GM18498 (cell line): Measurements from ENCODE around the gene JPT2.
"Not testable (repeated sequence)": the region's sequence is repeated elsewhere in the genome, so short reads cannot be mapped to it uniquely, and the experiment has no call there.

ENCODE experiments used
- ATAC-seq: cut with Tn5 transposase; IDR thresholded peaks from one replicate; pipeline ENCODE4 v1.9.1; 2021; ENCODE audit warnings: mild to moderate bottlenecking, moderate library complexity; ENCODE audit not compliant: unreplicated experiment

JPT2 gene

DNA sequence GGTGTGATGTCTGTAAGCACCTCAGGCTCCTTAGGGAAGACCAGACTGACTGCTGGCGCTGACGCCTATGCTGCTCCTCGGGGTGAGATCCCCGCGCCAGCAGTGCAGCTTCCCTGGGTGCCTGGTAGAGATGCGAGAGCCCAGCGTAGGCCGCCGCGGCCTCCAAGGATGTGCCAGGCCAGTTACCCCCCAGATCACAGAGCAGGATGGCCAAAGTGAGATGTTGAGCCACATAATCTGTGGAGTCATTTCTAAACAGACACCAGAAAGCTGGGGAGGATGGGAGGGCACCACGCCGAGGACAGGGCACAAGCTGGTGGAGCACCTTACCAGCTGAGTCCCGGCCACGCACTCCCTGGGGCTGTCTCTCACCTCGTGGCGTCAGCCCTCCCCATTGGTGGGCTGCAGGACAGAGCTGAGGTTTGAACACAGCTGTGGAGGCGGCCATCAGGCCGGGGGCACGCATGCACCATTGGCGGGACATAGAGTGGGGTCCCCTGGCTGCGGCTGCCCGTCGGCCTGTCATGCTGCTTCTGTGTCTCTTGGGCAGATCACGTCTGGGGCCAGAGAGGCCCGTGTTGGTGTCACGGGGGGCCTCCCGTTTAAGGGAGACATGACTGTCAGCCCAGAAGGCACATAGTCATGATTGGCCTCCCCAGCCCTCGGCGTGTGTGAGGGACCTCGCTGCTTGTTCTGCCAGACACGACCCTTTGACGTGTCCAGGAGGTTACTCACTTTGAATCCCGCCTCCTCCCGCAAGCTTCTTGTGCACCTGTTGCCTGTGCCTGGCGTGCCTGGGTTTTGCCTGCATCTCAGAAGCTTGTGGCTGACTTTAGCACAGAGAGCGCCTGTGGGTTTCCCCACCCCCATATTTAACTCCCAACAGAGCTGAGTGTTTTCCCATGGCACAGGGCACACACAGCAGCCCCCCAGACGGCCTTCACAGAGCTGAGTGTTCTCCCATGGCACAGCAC lies 49.9 kb downstream of the JPT2 start:
- no peak for ATAC-seq

DNA sequence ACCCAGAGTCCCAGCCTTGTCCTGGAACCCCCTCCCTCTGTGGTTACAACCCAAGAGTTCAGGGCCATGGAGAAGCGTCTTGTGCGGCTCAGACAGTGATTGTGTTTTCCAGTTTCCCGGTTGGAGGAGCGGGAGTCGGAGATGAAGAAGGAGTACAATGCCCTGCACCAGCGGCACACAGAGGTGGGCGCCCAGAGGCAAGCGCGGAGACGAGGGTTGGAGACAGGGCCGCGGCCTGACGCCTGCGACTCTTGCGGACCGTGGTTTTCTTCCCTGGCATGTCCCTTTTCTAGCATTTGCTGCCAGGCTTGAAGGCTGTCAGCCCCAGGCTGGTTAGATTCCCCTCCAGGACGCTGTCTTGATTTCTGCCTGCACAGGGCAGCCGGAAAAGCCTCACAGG lies 50.9 kb downstream of the JPT2 start:
- ATAC-seq, result no peak

DNA sequence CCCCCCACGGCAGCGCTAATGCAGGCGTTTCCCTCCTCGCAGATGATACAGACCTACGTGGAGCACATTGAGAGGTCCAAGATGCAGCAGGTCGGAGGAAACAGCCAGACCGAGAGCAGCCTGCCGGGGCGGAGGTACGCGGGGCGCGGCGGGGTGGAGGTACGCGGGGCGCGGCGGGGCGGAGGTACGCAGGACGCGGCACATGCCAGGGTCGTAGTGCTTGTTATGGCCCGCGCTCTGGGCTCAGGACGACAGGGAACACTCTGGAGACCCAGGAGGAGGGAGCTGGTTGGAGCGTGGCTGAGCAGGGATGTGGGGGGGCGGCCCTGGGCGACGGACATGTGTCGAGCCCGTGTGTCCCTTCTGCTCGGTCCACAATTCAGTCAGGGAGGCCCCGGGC lies 51.4 kb downstream of the JPT2 start:
- no peak for ATAC-seq

DNA sequence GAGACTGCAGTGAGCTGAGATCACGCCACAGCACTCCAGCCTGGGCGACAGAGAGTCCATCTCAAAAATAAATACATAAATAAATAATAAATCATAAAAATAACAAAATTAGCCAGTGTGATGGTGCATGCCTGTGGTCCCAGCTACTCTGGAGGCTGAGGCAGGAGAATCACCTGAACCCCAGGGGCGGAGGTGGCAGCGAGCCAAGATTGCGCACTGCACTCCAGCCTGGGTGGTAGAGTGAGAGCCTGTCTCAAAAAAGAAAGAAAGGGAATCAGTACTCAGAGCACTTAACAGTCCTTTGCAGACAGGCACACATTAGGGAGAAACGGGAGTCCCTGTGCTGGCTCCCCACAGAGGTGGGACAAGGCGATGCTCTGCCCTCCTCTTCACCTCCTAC lies 53.0 kb downstream of the JPT2 start:
- no peak for ATAC-seq

DNA sequence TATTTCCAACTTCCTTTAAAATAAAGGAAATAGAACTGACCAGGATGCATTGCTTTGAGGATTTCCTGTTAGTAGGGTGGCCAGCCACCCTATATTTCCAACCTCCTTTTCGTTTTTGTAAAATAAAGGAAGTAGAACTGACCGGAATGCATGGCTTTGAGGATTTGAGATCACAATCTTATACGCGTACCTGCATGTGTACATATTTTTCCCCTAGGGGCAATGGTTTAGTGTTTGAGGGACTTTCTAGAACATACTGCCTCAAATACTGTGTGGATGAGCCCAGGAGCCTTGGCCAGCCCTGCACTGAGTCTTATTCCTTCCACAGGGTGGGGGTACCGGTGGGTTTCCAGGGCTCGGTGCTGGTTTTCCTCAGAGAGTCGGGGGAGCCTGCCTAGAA lies 53.5 kb downstream of the JPT2 start:
- ATAC-seq, result no peak

DNA sequence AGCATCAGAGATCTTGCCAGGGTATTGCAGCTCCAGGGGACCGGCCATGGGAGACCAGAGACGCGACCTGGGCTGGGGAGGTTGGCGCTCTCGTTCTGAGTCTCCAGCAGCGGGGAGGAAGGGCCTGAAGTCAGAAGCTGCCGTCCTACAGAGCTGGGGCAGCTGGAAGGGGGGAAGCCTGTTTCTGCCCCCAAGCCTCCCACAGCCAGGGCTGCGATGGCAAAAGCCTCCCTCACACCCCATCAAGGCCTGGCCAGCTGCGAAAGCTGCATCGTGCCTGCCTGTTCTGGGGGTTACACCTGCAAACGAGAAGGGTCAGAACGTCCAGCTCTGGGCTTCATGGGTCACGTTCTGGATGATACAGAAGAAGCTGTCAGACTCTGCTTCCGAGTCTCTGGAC lies 54.0 kb downstream of the JPT2 start:
- no peak for ATAC-seq

DNA sequence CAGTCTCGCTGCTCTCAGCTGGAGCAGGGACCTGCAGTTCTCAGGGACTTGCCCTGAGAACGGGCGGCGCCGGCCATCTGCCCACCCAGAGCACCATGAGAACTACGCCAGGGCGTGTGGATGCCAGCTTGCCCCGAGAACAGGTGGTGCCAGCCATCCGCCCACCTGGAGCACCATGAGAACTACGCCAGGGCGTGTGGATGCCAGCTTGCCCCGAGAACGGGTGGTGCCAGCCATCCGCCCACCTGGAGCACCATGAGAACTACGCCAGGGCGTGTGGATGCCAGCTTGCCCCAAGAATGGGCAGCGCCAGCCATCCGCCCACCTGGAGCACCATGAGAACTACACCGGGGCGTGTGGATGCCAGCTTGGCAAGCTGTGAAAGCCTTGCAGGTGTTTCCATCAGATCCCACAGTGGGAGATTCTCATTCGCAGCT lies 54.5 kb downstream of the JPT2 start:
- ATAC-seq, result not testable (repeated sequence)

DNA sequence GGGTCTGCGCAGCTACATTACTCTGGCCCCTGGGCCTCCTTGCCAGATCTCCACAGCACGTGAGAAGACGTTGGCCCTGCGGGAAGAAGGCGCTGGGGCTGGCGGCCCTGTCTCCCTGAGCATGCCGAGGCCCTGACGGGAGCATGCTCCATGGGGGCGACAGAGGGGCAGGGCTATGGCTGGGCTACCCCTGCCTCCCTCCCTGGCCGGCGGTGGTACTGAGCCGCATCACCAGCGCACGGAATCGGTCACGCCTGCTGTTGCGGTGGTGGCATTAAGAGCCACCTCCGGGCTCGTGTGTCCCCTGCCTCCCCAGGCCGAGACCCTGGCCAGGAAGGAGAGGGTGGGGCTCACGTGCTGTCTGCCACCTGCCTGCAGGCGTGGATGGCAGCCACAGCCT lies 56.0 kb downstream of the JPT2 start:
- ATAC-seq, result no peak

DNA sequence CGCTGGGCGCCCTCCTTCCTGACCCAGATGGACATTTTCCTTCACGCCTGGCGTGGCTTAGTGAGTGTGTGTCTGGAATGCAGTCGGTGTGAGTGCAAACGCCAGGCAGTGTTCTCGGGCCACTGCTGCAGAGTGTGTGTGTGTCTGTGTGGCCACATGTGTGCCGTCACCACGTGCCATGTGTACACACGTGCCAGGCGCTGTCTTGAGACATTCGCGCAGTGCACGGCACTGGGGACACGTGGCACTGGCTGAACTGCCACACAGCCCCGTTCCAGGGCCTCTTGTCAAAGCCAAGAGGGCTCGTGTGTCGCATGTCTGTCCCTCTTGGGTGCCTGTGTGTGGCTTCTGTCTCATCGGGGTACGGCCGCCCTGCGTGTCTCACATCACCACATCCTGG lies 56.7 kb downstream of the JPT2 start:
- ATAC-seq, result no peak

DNA sequence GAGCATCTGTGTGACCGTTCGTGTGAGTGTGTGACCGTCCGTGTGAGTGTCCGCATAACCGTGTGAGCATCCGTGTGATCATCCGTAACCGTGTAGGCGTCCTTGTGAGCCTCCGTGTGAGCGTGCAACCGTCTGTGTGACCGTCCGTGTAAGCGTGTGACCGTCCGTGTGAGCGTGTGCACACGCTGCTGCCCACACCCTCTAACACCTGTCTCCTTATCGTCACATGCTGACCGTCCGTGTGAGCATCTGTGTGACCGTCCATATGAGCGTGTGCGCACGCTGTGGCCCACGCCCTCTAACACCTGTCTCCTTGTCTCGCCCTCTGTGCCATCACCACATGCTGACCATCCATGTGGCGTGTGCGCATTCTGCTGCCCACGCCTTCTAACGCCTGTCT lies 62.2 kb downstream of the JPT2 start:
- no peak for ATAC-seq

DNA sequence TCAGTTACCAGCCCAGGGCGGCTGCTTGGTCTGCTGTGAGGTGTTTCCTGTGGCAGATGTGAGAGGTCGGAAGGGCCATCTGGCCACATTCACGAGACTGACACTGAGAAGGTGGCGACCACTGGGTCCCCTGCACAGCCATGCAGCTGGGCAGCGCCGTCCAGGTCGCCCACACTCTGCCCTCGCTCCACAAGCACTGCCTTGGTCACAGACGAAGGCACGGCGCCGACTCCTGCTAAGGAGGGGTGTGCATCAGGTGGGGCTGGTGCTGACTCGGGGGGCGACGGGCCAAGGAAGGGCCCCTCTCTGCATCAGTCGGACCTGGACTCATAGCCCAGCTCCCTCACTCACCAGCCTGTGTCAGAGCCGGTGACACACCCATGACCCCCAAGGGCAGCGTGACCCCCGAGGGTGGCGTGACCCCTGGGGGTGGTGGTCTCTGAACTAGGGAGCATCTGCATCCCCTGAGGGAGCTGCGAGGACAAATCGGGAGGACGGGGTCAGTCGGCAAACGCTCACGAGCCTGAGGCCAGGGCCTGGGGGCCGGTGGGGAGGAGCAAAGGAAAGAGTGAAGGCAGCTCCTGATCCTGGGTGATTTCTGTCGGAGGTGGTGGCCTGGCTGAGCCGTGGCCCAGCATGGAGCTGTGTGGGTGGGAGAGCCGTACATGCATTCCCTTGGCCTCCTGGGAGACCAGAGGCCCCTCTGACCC lies 62.9 kb downstream of the JPT2 start:
- ATAC-seq, result no peak

DNA sequence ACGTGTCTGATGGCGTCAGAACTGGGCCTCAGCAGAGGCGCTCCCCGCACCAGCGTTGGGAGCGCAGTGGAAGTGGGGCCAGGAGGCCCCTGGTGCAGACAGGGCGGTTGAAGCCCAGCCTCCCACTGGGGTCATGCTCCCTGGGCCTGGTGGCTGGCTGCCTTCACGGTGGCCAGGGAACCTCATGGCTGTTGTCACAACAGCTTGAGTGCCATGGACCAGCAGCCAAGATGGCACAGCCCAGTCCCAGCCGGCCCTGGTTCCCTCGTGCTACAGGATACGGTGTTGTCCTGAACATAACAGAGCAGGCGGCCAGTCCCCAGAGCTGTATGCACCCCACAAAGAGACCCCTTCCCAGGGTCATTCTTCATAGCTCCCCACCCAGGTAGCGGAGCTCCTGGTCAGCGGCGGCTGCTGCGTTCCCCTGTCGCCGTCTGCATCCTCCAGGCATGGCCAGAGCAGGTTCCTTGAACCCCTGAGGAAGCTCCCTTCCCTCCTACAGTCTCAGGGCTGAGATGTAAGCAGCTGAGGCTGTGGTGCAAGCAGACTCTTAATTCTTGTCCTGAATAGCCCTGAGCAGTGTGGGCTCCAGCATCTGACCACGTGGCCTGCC lies 63.6 kb downstream of the JPT2 start:
- no peak for ATAC-seq

DNA sequence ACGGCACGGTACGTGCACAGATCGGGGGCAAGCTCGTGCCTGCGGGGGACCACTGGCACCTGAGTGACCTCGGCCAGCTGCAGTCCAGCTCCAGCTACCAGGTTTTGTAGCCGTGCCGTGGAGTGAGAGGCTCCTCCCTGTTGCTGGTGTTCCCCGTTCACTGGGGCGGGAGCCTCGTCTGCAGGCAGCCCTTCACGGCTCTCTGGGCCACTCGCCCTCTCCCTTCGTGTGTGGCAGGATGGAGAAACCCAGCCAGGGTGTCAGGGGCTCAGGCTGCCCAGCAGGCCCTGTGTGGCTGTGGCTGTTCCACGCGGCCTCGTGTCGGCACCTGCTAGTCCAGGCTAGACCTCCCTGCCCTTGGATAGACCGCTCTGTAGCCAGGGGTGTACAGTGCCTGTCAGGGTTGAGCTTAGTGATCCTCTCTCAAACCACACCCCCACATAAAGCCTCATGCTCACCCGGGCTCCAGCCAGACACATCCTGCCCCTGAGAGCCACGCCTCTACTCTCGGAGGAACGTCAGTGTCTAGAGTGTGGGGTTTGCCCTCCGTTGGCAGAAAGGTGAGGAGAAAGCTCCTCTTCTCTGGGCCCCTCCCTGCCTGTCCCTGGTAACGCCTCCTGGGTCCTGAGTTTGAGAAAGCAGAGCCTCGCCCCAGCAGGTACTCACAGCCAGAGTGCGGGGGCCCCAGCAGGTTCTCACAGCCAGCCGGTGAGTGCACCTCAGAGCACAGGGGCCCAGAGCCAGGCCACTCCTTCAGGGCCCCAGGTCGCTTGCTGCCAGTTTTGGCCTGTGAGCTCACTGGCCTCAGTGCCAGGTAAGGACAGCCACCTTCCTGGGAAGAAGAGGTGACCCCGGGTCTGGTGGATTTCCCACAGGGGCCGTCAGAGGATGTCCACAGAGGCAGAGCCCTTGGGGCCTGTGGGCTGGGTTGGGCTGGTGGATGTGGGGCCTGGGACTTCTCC lies 65.6 kb downstream of the JPT2 start:
- ATAC-seq, result no peak

DNA sequence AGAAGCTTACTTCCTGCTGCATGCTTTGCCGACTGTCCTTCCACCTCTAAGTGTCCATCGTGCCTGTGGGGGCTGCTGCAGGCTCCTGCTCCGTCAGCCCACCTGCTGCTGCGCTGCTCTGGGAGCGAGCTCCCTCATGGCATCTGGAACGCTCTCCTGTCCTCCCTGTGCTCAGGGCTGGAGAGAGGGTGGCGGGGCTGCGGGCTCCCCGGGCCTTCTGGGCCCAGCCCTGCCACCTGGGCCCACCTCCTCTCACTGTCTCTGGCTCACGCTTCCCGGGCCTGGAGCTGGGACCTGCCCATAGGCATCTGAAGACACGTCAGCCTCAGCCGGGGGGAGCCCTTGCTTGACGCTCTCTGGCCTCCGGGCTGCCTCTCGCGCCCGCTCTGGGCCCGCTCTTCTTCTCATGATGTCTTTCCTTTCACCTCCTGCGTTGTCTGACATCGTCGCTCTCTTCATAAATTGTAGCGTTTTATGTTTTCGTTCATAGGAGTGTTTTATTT lies 66.3 kb downstream of the JPT2 start:
- ATAC-seq, result no peak

DNA sequence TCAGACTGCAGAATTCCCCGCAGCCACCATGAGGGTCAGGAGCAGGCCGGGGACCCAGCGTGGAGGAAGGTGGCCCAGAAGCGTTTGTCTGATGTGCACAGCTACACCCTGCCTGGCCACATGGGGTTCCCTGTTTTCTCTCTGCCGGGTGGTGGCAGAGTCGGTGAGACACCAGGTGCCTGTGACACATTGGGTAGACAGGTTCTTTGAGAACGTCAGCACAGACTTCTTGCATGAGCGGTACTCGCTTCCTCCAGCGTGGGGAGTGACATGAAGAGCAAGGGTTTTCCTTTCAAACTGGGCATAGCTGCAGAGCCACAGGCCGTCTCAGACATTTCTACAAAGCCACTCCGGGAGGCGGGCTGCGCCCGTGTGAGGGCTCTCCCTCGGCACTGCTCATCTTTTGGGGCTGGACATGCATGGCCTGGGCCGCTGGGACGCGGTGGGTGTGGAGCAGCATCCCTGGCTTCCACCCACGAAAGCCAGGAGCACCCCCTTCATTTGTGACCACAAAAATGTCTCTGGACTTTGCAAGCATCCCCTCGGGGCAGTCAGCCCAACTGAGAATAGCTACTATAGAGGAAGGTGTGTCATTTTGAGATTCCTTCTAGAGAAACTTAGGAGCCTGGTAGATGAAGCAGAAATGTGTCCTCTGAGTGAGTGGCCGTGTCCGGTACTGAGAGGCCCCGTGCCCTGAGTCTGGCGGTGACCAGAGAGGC lies 67.3 kb downstream of the JPT2 start:
- ATAC-seq, result no peak

DNA sequence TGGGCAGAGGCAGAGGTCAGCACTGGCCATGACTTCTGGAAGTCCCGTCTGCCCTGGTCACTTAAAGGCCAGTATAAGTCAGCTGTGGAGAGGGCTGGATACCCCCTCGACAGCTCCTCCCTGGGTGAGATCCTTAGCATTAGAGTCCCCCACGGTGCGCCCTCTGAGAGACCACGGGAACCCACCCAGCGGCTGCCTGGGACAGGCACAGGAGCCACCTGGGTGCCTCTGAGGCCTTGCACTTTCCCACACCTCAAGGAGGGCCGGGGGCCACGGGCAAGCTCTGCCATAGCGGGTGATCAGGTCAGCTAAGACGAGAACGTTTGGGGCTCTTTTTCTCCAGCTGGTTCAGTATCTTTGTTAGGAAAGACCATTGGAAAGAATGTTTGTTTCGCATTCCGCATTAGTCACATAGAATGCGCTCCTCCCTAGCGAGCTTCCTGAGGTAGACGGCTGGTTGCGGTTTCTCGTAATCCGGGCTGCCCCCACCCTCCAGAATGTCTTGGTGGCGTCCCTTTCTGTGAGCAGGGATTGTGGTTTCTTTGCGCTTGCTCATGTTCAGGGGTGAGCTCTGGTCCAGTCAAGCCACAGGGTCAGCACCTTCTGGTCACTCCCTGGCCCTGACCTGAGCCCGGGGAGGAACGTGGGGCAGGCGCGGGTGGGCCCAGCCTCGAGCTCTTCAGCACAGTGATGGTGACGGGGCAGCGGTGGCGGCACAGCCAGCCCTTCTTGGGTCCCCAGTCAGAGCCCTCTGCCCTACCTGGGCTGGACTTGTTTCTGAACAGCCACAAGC lies 68.0 kb downstream of the JPT2 start:
- ATAC-seq, result no peak

DNA sequence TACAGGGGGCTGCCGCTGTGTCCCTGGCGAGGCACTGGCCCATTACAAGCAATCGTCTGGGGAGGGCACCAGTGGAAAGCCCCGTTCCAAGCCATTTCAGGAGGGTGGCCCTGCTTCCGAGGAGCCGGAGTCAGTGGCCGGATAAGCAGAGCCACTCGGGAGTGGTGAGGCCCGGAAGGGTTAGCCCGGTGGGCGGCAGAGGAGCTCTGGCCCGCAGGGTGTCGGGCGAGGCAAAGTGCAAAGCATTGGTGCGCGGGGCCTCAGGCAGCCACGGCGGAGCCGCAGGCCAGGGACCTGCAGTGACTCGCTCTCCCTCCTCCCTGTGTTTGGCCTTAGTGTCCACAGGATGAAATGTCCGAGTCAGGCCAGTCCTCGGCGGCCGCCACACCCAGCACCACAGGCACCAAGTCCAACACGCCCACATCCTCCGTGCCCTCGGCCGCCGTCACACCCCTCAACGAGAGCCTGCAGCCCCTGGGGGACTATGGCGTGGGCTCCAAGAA lies 68.7 kb downstream of the JPT2 start:
- ATAC-seq, result no peak

DNA sequence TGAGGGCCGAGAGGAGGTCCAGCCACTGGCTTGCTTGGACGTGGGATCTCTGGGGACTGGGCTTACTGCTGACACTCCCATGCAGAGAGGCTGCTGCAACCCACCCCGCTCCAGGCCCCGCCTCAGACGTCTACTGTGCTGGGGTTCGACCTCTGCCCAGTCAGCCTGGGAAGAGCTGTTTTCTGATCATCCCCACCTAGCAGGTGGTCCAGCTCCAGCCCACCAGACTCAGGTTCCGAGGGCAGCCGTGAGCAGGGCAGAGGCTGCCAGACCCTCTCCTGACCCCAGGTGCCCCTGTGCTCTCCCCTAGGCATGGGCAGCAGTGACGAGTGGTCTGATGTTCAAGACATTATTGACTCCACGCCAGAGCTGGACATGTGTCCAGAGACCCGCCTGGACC lies 69.9 kb downstream of the JPT2 start:
- ATAC-seq, result no peak
